Right renal pelvis (tissue), 4 donors: ENCODE results near the gene RBKS. TPM values are rescaled to one million over a fixed set of nuclear protein-coding genes. Genes with fewer than 3 reads are reported as not detected.
A peak's percentile ranks its signal among the peaks of the same experiment; 100 is the strongest.
"Not testable (repeated sequence)": the region's sequence is repeated elsewhere in the genome, so short reads cannot be mapped to it uniquely, and the experiment has no call there.

Experiments used
- DNase-seq, 4 donors: peaks; one replicate each; pipeline ENCODE4 v3.0.0-alpha.2; 2013; ENCODE audit warnings: low read depth in 4 of 4, low spot score in 3 of 4, missing footprints in 1 of 4
- polyA plus RNA-seq, 4 donors: library from polyadenylated mRNA; unstranded; fragments of 120-200 nt; gene quantifications; one replicate each; pipeline ENCODE4 v1.2.1, GENCODE V29; 2013; ENCODE audit not compliant: insufficient read length in 4 of 4

RBKS gene
- polyA plus RNA-seq, 4 donors: 6.9 to 9.9 (median 8.2) TPM

- DNase-seq: no peak
Measured at GRCh38 chr2:27907547-27907946, 17.4 kb upstream of the RBKS start.

GRCh38 chr2:27906074-27906473 is 15.9 kb upstream of the RBKS start:
- DNase-seq: no peak

GRCh38 chr2:27904405-27904665 is 14.1 kb upstream of the RBKS start:
- no peak for DNase-seq

- DNase-seq: no peak
Measured at GRCh38 chr2:27903649-27904404, 13.6 kb upstream of the RBKS start.

GRCh38 chr2:27903018-27903417 is 12.8 kb upstream of the RBKS start:
- no peak for DNase-seq

GRCh38 chr2:27902098-27902497 is 11.9 kb upstream of the RBKS start:
- DNase-seq: no peak

- no peak for DNase-seq
Measured at GRCh38 chr2:27901234-27901633, 11.0 kb upstream of the RBKS start.

- no peak for DNase-seq
Measured at GRCh38 chr2:27897717-27898116, 7.5 kb upstream of the RBKS start.

- no peak for DNase-seq
Measured at GRCh38 chr2:27893006-27893405, 2.8 kb upstream of the RBKS start.

GRCh38 chr2:27891673-27892105 is 1.5 kb upstream of the RBKS start:
- no peak for DNase-seq

- peak; percentile 59 to 77 (median 70) for DNase-seq
Measured at GRCh38 chr2:27890924-27891672, 911 bp upstream of the RBKS start.

- peak in 2 of 4 donors; percentile 13 to 18 for DNase-seq
Measured at GRCh38 chr2:27889774-27890145, 427 bp downstream of the RBKS start.

GRCh38 chr2:27888790-27889189 is 1.4 kb downstream of the RBKS start:
- no peak for DNase-seq

- no peak for DNase-seq
Measured at GRCh38 chr2:27887830-27888229, 2.4 kb downstream of the RBKS start.

GRCh38 chr2:27887111-27887510 is 3.1 kb downstream of the RBKS start:
- no peak for DNase-seq

- no peak for DNase-seq
Measured at GRCh38 chr2:27886322-27886721, 3.9 kb downstream of the RBKS start.

- no peak for DNase-seq
Measured at GRCh38 chr2:27885661-27886060, 4.5 kb downstream of the RBKS start.

- DNase-seq: no peak
Measured at GRCh38 chr2:27885234-27885633, 5.0 kb downstream of the RBKS start.

GRCh38 chr2:27884601-27885000 is 5.6 kb downstream of the RBKS start:
- no peak for DNase-seq

GRCh38 chr2:27882584-27882922 is 7.6 kb downstream of the RBKS start:
- DNase-seq: not testable (repeated sequence)

- DNase-seq: not testable (repeated sequence)
Measured at GRCh38 chr2:27881815-27882583, 8.2 kb downstream of the RBKS start.

GRCh38 chr2:27878825-27879224 is 11.4 kb downstream of the RBKS start:
- DNase-seq: no peak
